Measurements from ENCODE around the gene BRF1.

GRCh38 chr14:105331575-105332349 is 31.0 kb upstream of the BRF1 start:
- TF ChIP-seq CTCF (IDR thresholded peaks at IDR 0.05; ENCODE audit: low read depth, low read length, poor library complexity, severe bottlenecking) (no peak), EZH2phosphoT487 (IDR thresholded peaks at IDR 0.05; ENCODE audit: borderline replicate concordance, low read length) (no peak)

Data from DOHH2 (cell line).